Mesothelial cell of epicardium (in vitro differentiated cells): ENCODE data around the gene CMIP. TPM values are rescaled to one million over a fixed set of nuclear protein-coding genes. Genes with fewer than 3 reads are reported as not detected.

Experiments
- DNase-seq, 2 experiments: peaks; one replicate each; pipeline ENCODE4 v3.0.0; 2021; ENCODE audit warnings: low spot score in 2 of 2; ENCODE audit not compliant: unreplicated experiment in 2 of 2
- H3K27ac Mint-ChIP-seq: 2 replicates; pipeline ENCODE4 v1.8.0; 2021; ENCODE audit warnings: mixed read lengths
- H3K27me3 Mint-ChIP-seq: 2 replicates; pipeline ENCODE4 v1.8.0; 2021; ENCODE audit warnings: low read depth, mixed read lengths
- H3K36me3 Mint-ChIP-seq: 2 replicates; pipeline ENCODE4 v1.8.0; 2021; ENCODE audit warnings: mixed read lengths
- H3K4me1 Mint-ChIP-seq: 2 replicates; pipeline ENCODE4 v1.8.0; 2021; ENCODE audit warnings: mixed read lengths
- H3K4me3 Mint-ChIP-seq: 2 replicates; pipeline ENCODE4 v1.8.0; 2021; ENCODE audit warnings: mild to moderate bottlenecking, moderate library complexity, mixed read lengths
- H3K9me3 Mint-ChIP-seq: 2 replicates; pipeline ENCODE4 v1.8.0; 2021; ENCODE audit warnings: mixed read lengths
- total RNA-seq: library from RNA; stranded (reverse); gene quantifications from 3 replicates; pipeline ENCODE4 v1.2.1, GENCODE V29; 2021
- TF ChIP-seq, protein P1 (sequence below): fragments of 200-600 bp; sonication (generic); IDR thresholded peaks from one replicate; pipeline ENCODE4 v1.5.0; 2021; ENCODE audit warnings: antibody characterized with exemption; ENCODE audit not compliant: unreplicated experiment

Gene CMIP
- total RNA-seq, 1 donor from 2014 or later = 71.0 TPM

DNA sequence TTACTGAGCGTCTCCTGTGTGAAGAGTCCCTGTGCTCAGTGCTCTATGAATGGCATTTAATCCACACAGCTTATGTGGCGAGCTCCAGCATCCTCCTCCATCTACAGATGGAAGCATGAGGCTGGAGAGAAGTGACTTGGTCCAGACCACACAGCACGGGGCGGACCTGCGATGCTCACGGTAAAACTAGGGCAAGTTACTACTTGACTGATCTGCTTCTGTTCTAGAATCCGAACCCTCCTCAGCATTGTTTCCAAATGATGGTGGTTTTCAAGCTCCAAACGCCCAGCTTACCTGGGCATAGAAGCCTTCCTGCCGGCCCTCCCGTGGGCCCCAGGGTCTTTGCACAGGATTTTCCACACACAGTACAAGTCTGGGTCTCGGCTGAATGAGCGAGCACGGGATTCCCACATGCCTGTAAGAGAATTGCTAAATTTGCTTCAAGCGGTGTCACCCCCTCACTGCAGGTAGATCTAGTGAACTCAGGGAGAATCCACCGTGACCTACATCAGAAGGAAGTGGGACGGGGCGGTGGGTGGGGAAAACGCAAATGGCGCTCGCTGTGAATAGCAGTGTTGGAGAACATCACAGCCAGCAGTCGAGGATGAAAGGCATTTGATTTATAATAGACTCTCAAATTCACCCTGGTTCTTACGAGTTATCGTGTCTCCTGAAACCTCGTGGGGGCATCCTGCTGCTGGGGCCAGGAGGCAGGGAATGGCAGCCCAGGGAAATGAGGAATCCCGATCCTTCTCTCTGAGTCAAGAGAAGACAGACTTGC is 101.1 kb downstream of the CMIP start:
- H3K27ac Mint-ChIP-seq = no peak overlapping the region
- no peaks in the 10 kb centered on the region for H3K9me3 Mint-ChIP-seq
- peaks cover 27% of the 10 kb centered on the region for H3K4me1 Mint-ChIP-seq
- H3K36me3 Mint-ChIP-seq = no peaks in the 10 kb centered on the region
- H3K27me3 Mint-ChIP-seq = no peaks in the 10 kb centered on the region
- no peak overlapping the region for H3K4me3 Mint-ChIP-seq
- DNase-seq = no peak
- TF ChIP-seq, protein P1, sequence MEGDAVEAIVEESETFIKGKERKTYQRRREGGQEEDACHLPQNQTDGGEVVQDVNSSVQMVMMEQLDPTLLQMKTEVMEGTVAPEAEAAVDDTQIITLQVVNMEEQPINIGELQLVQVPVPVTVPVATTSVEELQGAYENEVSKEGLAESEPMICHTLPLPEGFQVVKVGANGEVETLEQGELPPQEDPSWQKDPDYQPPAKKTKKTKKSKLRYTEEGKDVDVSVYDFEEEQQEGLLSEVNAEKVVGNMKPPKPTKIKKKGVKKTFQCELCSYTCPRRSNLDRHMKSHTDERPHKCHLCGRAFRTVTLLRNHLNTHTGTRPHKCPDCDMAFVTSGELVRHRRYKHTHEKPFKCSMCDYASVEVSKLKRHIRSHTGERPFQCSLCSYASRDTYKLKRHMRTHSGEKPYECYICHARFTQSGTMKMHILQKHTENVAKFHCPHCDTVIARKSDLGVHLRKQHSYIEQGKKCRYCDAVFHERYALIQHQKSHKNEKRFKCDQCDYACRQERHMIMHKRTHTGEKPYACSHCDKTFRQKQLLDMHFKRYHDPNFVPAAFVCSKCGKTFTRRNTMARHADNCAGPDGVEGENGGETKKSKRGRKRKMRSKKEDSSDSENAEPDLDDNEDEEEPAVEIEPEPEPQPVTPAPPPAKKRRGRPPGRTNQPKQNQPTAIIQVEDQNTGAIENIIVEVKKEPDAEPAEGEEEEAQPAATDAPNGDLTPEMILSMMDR = no peak

DNA sequence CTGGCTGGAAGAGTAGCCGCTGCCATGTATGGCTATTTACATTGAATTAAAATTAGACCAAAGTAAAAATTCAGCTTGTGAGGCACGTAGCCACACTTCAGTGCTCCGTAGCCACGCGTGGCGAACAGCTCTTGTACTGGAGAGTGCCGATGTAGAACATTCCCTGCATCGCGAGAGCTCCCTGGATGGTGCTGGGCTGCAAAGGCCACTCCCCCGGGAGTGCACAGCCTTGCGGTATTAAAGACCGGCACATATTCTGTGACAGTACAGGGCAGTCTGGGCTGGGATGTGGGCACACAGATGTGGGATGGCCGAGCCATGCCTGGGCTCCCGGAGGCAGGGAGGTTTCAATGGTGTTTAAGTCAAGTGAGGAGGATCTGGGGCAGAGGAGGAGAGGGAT is 102.2 kb downstream of the CMIP start:
- Mint-ChIP-seq H3K36me3 (no peaks in the 10 kb centered on the region), H3K4me3 (no peak overlapping the region), H3K27me3 (no peaks in the 10 kb centered on the region), H3K4me1 (peaks cover 23% of the 10 kb centered on the region), H3K27ac (no peak overlapping the region), H3K9me3 (no peaks in the 10 kb centered on the region)
- no peak for DNase-seq
- TF ChIP-seq, protein P1 = no peak

DNA sequence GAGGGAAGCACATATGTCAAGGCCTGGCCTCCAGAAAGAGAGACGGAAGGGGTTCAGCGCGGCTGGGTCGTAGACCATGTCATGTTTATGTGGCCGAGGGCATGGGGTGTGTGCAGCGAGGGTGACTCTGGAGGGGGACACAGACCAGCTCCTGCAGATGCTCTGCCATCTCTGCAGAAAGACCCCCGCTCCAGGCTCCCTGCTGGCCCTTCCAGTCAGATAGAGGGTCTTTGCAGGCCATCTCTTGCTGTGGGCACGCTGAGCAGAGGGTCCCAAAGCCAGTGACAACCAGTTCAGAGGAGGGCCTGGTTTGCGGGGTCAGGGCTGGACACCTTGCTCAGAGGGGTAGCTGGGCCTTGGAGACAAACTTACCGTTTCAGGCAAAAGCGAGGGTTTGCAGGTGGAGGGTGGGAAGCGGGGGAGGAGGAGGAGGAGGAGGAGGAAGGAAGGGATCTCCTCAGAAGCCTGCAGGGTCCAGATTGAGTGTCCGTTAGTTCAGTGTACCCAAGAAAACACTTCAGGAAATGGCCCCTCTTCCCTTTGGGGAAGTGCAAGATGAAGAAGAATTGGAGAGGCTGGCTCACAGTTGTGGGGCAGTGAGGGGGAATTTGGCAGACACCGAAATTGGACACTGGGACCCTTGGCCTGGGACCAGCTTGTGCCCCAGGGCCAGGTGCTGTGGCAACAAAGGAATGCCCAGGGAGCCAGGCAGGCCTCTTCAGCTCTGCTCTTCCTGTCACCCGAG is 102.8 kb downstream of the CMIP start:
- Mint-ChIP-seq H3K9me3 (no peaks in the 10 kb centered on the region), H3K36me3 (no peaks in the 10 kb centered on the region), H3K4me3 (no peak overlapping the region), H3K27ac (no peak overlapping the region), H3K27me3 (no peaks in the 10 kb centered on the region), H3K4me1 (peaks cover 17% of the 10 kb centered on the region)
- no peak for DNase-seq
- TF ChIP-seq, protein P1 = no peak

DNA sequence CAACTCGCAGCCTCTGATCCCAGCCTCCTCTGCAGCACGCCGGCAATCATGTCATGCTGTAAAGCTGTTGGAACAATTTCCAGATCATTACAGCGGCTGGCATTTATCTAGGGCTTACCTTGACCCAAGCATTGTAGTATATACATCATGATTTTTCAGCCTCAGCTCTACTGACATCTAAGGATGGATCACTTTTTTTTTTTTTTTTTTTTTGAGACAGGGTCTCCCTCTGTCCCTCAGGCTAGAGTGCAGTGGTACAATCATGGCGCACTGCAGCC is 103.3 kb downstream of the CMIP start:
- TF ChIP-seq, protein P1 = no peak
- Mint-ChIP-seq H3K36me3 (no peaks in the 10 kb centered on the region), H3K27me3 (no peaks in the 10 kb centered on the region), H3K27ac (no peak overlapping the region), H3K4me3 (no peak overlapping the region), H3K4me1 (peaks cover 12% of the 10 kb centered on the region), H3K9me3 (no peaks in the 10 kb centered on the region)
- no peak for DNase-seq

GRCh38 chr16:81548551-81548875 is 103.9 kb downstream of the CMIP start:
- H3K4me3 Mint-ChIP-seq = no peak overlapping the region
- no peak for DNase-seq
- no peaks in the 10 kb centered on the region for H3K27me3 Mint-ChIP-seq
- no peaks in the 10 kb centered on the region for H3K36me3 Mint-ChIP-seq
- H3K4me1 Mint-ChIP-seq = peaks cover 13% of the 10 kb centered on the region
- no peaks in the 10 kb centered on the region for H3K9me3 Mint-ChIP-seq
- TF ChIP-seq, protein P1 = no peak
- H3K27ac Mint-ChIP-seq = no peak overlapping the region
